ENCODE data around the gene LAMA2.

The LAMA2 gene

GRCh38 chr6:129360682-129360955 is 477.7 kb downstream of the LAMA2 start:
- Histone ChIP-seq H3K79me2 (ENCODE audit: low read length) (no peaks in the 10 kb centered on the region), H3K4me2 (ENCODE audit: low read depth, low read length) (no peak overlapping the region), H4K20me1 (ENCODE audit: insufficient read depth, low read length) (no peaks in the 10 kb centered on the region), H3K9ac (ENCODE audit: low read length) (no peak overlapping the region), H3K27me3 (replicated peaks; ENCODE audit: insufficient read depth, low read length) (no peaks in the 10 kb centered on the region), H3F3A (ENCODE audit: insufficient read depth, low read length) (0 out of 2 replicates have a peak, but pooled peaks cover 3% of the 10 kb centered on the region), H3K9me2 (replicated peaks; ENCODE audit: insufficient read depth, low read length) (no peaks in the 10 kb centered on the region), H3K36me3 (replicated peaks; ENCODE audit: insufficient read depth, low read length) (no peaks in the 10 kb centered on the region), H3K4me1 (ENCODE audit: low read length) (peaks cover 13% of the 10 kb centered on the region), H3K27ac (ENCODE audit: low read length) (no peak overlapping the region), H3K9me3 (replicated peaks; ENCODE audit: insufficient read depth, low read length) (no peaks in the 10 kb centered on the region), H3K4me3 (ENCODE audit: low read length) (no peak overlapping the region), H2AFZ (ENCODE audit: low read length) (no peak overlapping the region)
- TF ChIP-seq CTCF (IDR thresholded peaks at IDR 0.05; ENCODE audit: low read length) (no peak), EZH2 (optimal IDR thresholded peaks at IDR 0.05; ENCODE audit: low read depth, low read length) (no peak), EZH2phosphoT487 (IDR thresholded peaks at IDR 0.05; ENCODE audit: low read length) (no peak)
- no peak for DNase-seq

- Histone ChIP-seq H3K27ac (ENCODE audit: low read length) (no peak overlapping the region), H3K27me3 (replicated peaks; ENCODE audit: insufficient read depth, low read length) (no peaks in the 10 kb centered on the region), H3F3A (ENCODE audit: insufficient read depth, low read length) (no peaks in the 10 kb centered on the region), H2AFZ (ENCODE audit: low read length) (no peak overlapping the region), H3K9me2 (replicated peaks; ENCODE audit: insufficient read depth, low read length) (no peaks in the 10 kb centered on the region), H3K4me2 (ENCODE audit: low read depth, low read length) (no peak overlapping the region), H3K79me2 (ENCODE audit: low read length) (no peaks in the 10 kb centered on the region), H3K36me3 (replicated peaks; ENCODE audit: insufficient read depth, low read length) (no peaks in the 10 kb centered on the region), H3K4me1 (ENCODE audit: low read length) (no peaks in the 10 kb centered on the region), H3K9me3 (replicated peaks; ENCODE audit: insufficient read depth, low read length) (no peaks in the 10 kb centered on the region), H3K4me3 (ENCODE audit: low read length) (no peak overlapping the region), H3K9ac (ENCODE audit: low read length) (no peak overlapping the region), H4K20me1 (ENCODE audit: insufficient read depth, low read length) (no peaks in the 10 kb centered on the region)
- no peak for TF ChIP-seq CTCF (IDR thresholded peaks at IDR 0.05; ENCODE audit: low read length)
- TF ChIP-seq EZH2 (optimal IDR thresholded peaks at IDR 0.05; ENCODE audit: low read depth, low read length) = no peak
- no peak for TF ChIP-seq EZH2phosphoT487 (IDR thresholded peaks at IDR 0.05; ENCODE audit: low read length)
- DNase-seq = no peak
Measured at GRCh38 chr6:129364037-129364436, 481.1 kb downstream of the LAMA2 start.

- Histone ChIP-seq H3K79me2 (ENCODE audit: low read length) (no peaks in the 10 kb centered on the region), H3K27ac (ENCODE audit: low read length) (no peak overlapping the region), H3K4me2 (ENCODE audit: low read depth, low read length) (no peak overlapping the region), H3K9me2 (replicated peaks; ENCODE audit: insufficient read depth, low read length) (no peaks in the 10 kb centered on the region), H3F3A (ENCODE audit: insufficient read depth, low read length) (no peaks in the 10 kb centered on the region), H2AFZ (ENCODE audit: low read length) (no peak overlapping the region), H3K9me3 (replicated peaks; ENCODE audit: insufficient read depth, low read length) (no peaks in the 10 kb centered on the region), H3K27me3 (replicated peaks; ENCODE audit: insufficient read depth, low read length) (no peaks in the 10 kb centered on the region), H3K4me1 (ENCODE audit: low read length) (no peaks in the 10 kb centered on the region), H4K20me1 (ENCODE audit: insufficient read depth, low read length) (no peaks in the 10 kb centered on the region), H3K4me3 (ENCODE audit: low read length) (no peak overlapping the region), H3K9ac (ENCODE audit: low read length) (no peak overlapping the region), H3K36me3 (replicated peaks; ENCODE audit: insufficient read depth, low read length) (no peaks in the 10 kb centered on the region)
- TF ChIP-seq EZH2phosphoT487 (IDR thresholded peaks at IDR 0.05; ENCODE audit: low read length) (no peak), CTCF (IDR thresholded peaks at IDR 0.05; ENCODE audit: low read length) (no peak), EZH2 (optimal IDR thresholded peaks at IDR 0.05; ENCODE audit: low read depth, low read length) (no peak)
- DNase-seq = no peak
Measured at GRCh38 chr6:129364767-129365166, 481.8 kb downstream of the LAMA2 start.
